Panc1 (cell line): ENCODE measurements around the gene IRF2BP2. TPM values are rescaled to one million over a fixed set of nuclear protein-coding genes. Genes with fewer than 3 reads are reported as not detected.
A peak's percentile ranks its signal among the peaks of the same experiment; 100 is the strongest.

Experiments used
- ATAC-seq: fragments of 200-7000 bp; cut with Tn5 transposase; 2 replicates; pipeline ENCODE4 v1.9.1; 2020; ENCODE audit warnings: mild to moderate bottlenecking, moderate library complexity
- BruUV-seq: library from RNA; stranded (reverse); fragments of 400-500 nt; replicated peaks from 2 replicates; lab custom pipeline; 2021; lab: Mats Ljungman, UMichigan
- CTCF ChIA-PET: fragments of 300-600 bp; sonication (Branson Sonifier 250); formaldehyde crosslinking; loops from one replicate; lab custom pipeline; 2022; ENCODE audit warnings: antibody characterized with exemption; lab: Charles Lee
- POLR2A ChIA-PET: fragments of 300-600 bp; sonication (Branson Sonifier 250); formaldehyde crosslinking; loops from one replicate; lab custom pipeline; 2022; ENCODE audit warnings: antibody characterized with exemption; lab: Charles Lee
- DNase-seq: peaks from one replicate; pipeline ENCODE4 v3.0.0-alpha.2; 2010; ENCODE audit warnings: low read depth, low spot score
- H3K27ac ChIP-seq: 2 replicates; pipeline ENCODE4 v1.5.1; 2011; ENCODE audit warnings: mild to moderate bottlenecking, low read length, inconsistent platforms
- H3K27me3 ChIP-seq: fragments of 200-500 bp; sonication (Bioruptor generic); 2 replicates; pipeline ENCODE4 v1.6.0; 2014; ENCODE audit warnings: low read length, inconsistent platforms; ENCODE audit not compliant: control insufficient read depth, insufficient read depth
- H3K36me3 ChIP-seq: fragments of 200-500 bp; sonication (Bioruptor generic); 2 replicates; pipeline ENCODE4 v1.5.1; 2014; ENCODE audit warnings: inconsistent platforms, mild to moderate bottlenecking, low read length, moderate library complexity; ENCODE audit not compliant: control insufficient read depth, insufficient read depth
- H3K4me1 ChIP-seq: 2 replicates; pipeline ENCODE4 v1.5.1; 2011; ENCODE audit warnings: inconsistent platforms, mild to moderate bottlenecking, low read length, moderate library complexity; ENCODE audit not compliant: control insufficient read depth, insufficient read depth
- H3K4me3 ChIP-seq, 2 experiments: 2 replicates each; pipeline ENCODE4 v1.5.1; 2011 to 2012; ENCODE audit warnings: low read depth in 2 of 2, low read length in 2 of 2, mild to moderate bottlenecking in 2 of 2, inconsistent platforms in 1 of 2, moderate library complexity in 1 of 2
- H3K9me3 ChIP-seq: fragments of 200-500 bp; sonication (Bioruptor generic); 2 replicates; pipeline ENCODE4 v1.5.1; 2014; ENCODE audit warnings: low read depth, mild to moderate bottlenecking, inconsistent platforms, low read length, moderate library complexity; ENCODE audit not compliant: control insufficient read depth, insufficient read depth
- CTCF ChIP-seq: fragments of 450-650 bp; IDR thresholded peaks from 2 replicates; pipeline ENCODE4 v1.5.1; 2017; ENCODE audit warnings: mild to moderate bottlenecking
- POLR2AphosphoS5 ChIP-seq: IDR thresholded peaks from 2 replicates; pipeline ENCODE4 v1.6.1; 2012; ENCODE audit warnings: mild to moderate bottlenecking, low read depth, low read length, moderate library complexity
- SIN3A ChIP-seq: IDR thresholded peaks from 2 replicates; pipeline ENCODE4 v1.6.1; 2012; ENCODE audit warnings: low read depth, mild to moderate bottlenecking, low read length, moderate library complexity, borderline replicate concordance; ENCODE audit not compliant: insufficient read depth
- TCF7L2 ChIP-seq: IDR thresholded peaks from 2 replicates; pipeline ENCODE4 v1.6.1; 2011; ENCODE audit warnings: mild to moderate bottlenecking, low read depth, low read length, inconsistent platforms
- in situ Hi-C: cut with HindIII; loops from 2 replicates; pipeline ENCODE4 v1.10.0; 2016; ENCODE audit warnings: low sequenced_read_pairs, low pct_unique_long_range_greater_than_20kb
- intact Hi-C: fragments of 100-400 bp; cut with micrococcal nuclease; formaldehyde crosslinking; loops from one replicate; pipeline ENCODE4 v1.10.0; 2022; ENCODE audit not compliant: unreplicated experiment
- total RNA-seq: library from RNA; stranded (reverse); gene quantifications from one replicate; pipeline ENCODE4 v1.2.1, GENCODE V29; 2021; ENCODE audit not compliant: unreplicated experiment
- TF ChIP-seq, protein P1 (sequence below), 2 experiments: IDR thresholded peaks; 2 replicates each; pipeline ENCODE4 v1.6.1; 2011 to 2012; ENCODE audit warnings: low read depth in 2 of 2, control low read depth in 1 of 2, low read length in 1 of 2, mild to moderate bottlenecking in 1 of 2, moderate library complexity in 1 of 2; ENCODE audit not compliant: insufficient read depth in 1 of 2

IRF2BP2 gene
- total RNA-seq, 1 experiment from 2014 or later: 187 TPM

DNA sequence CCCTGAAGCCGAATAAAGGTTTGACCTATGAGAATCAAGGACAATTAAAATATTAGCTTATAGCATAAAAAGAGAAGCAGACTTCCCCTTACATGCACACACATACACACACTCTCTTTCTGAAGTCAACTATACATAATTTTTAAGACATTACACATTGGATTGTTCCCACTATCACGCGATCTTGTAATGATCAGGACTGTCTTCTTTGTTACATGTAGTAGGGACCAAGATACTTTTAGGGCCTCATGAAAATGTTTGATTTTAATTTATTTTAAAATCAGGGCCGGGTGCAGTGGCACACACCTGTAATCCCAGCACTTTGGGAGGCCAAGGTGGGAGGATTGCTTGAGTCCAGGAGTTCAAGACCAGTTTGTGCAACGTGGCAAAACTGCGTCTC lies 16.4 kb upstream of the IRF2BP2 start:
- CTCF ChIA-PET: no interaction called here
- Histone ChIP-seq H3K36me3 (no peaks in the 10 kb centered on the region), H3K4me1 (peaks cover 26% of the 10 kb centered on the region), H3K9me3 (no peaks in the 10 kb centered on the region), H3K27me3 (no peaks in the 10 kb centered on the region), H3K27ac (no peak overlapping the region; the same call in 1 of the 2 replicates), H3K4me3 (no peak overlapping the region)
- TF ChIP-seq POLR2AphosphoS5: no peak
- ATAC-seq: no peak
- POLR2A ChIA-PET: no interaction called here
- intact Hi-C loops (no loop called here), in situ Hi-C loops (no loop called here)
- DNase-seq: no peak
- BruUV-seq: no TSS peak

- CTCF ChIA-PET: no interaction called here
Measured at GRCh38 chr1:234624724-234625117, 14.7 kb upstream of the IRF2BP2 start.

More at GRCh38 chr1:234624724-234625117, 14.7 kb upstream of the IRF2BP2 start:
- no peak for TF ChIP-seq POLR2AphosphoS5
- no peak for TF ChIP-seq TCF7L2
- TF ChIP-seq CTCF: no peak
- TF ChIP-seq, protein P1, sequence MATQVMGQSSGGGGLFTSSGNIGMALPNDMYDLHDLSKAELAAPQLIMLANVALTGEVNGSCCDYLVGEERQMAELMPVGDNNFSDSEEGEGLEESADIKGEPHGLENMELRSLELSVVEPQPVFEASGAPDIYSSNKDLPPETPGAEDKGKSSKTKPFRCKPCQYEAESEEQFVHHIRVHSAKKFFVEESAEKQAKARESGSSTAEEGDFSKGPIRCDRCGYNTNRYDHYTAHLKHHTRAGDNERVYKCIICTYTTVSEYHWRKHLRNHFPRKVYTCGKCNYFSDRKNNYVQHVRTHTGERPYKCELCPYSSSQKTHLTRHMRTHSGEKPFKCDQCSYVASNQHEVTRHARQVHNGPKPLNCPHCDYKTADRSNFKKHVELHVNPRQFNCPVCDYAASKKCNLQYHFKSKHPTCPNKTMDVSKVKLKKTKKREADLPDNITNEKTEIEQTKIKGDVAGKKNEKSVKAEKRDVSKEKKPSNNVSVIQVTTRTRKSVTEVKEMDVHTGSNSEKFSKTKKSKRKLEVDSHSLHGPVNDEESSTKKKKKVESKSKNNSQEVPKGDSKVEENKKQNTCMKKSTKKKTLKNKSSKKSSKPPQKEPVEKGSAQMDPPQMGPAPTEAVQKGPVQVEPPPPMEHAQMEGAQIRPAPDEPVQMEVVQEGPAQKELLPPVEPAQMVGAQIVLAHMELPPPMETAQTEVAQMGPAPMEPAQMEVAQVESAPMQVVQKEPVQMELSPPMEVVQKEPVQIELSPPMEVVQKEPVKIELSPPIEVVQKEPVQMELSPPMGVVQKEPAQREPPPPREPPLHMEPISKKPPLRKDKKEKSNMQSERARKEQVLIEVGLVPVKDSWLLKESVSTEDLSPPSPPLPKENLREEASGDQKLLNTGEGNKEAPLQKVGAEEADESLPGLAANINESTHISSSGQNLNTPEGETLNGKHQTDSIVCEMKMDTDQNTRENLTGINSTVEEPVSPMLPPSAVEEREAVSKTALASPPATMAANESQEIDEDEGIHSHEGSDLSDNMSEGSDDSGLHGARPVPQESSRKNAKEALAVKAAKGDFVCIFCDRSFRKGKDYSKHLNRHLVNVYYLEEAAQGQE (IDR thresholded peaks at IDR 0.05; ENCODE audit: insufficient read depth in 1 of 2, low read depth in 2 of 2, low read length in 1 of 2): no peak
- TF ChIP-seq SIN3A: no peak
- Histone ChIP-seq H3K4me3 (no peak overlapping the region), H3K27ac (peak overlapping the region; percentile 100), H3K27me3 (no peaks in the 10 kb centered on the region), H3K9me3 (no peaks in the 10 kb centered on the region), H3K4me1 (peaks cover 39% of the 10 kb centered on the region), H3K36me3 (no peaks in the 10 kb centered on the region)
- intact Hi-C loops (no loop called here), in situ Hi-C loops (loop anchor here (25.0 kb wide), 1 partner anchor 338 kb away; no protein-coding TSS in a partner anchor)
- ATAC-seq (peak; percentile 51; the same call in 1 of the 2 replicates), DNase-seq (no peak)
- POLR2A ChIA-PET: no interaction called here
- no TSS peak for BruUV-seq
